ENCODE data around the gene COL4A2.

Gene COL4A2

DNA sequence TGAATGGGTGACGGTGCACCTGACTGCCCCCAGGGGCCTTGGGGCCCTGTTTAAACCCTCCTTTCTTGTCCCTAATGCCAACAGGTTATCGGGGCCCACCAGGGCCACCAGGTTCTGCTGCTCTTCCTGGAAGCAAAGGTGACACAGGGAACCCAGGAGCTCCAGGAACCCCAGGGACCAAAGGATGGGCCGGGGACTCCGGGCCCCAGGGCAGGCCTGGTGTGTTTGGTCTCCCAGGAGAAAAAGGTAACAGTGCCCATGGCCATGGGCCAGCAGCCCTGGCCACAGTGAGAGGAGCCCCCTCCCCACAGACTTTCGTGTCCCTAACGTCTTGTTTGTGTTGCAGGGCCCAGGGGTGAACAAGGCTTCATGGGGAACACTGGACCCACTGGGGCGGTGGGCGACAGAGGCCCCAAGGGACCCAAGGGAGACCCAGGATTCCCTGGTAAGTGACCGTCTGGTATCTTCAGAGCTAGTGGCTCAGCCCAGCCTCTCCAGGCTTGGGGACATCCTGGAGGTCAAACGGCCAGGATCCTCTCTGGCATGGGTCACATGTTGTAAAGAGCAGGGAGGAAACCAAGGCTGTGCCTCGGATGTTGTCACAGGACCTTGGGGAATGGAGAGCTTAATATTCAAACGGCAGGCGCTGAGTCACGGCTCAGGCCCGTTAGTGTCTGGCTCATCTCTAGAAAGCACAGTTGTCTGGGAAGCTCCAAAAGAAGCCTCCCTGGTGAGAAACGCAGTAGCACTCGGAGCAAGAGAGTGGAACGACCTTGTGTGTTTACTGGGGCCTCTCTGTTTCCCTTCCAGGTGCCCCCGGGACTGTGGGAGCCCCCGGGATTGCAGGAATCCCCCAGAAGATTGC, 196.2 kb downstream of the COL4A2 start:
- no peak overlapping the region for H3K27ac ChIP-seq
- ChIA-PET POLR2A (ENCODE audit: low non-redundant PET) (no interaction called here), CTCF (interaction anchor here (0.6 kb wide), 1 partner anchor 116 kb away, joined by 3 read pairs; no protein-coding TSS in a partner anchor)
- no peak for DNase-seq (ENCODE audit: low spot score)
- TF ChIP-seq, protein P1, sequence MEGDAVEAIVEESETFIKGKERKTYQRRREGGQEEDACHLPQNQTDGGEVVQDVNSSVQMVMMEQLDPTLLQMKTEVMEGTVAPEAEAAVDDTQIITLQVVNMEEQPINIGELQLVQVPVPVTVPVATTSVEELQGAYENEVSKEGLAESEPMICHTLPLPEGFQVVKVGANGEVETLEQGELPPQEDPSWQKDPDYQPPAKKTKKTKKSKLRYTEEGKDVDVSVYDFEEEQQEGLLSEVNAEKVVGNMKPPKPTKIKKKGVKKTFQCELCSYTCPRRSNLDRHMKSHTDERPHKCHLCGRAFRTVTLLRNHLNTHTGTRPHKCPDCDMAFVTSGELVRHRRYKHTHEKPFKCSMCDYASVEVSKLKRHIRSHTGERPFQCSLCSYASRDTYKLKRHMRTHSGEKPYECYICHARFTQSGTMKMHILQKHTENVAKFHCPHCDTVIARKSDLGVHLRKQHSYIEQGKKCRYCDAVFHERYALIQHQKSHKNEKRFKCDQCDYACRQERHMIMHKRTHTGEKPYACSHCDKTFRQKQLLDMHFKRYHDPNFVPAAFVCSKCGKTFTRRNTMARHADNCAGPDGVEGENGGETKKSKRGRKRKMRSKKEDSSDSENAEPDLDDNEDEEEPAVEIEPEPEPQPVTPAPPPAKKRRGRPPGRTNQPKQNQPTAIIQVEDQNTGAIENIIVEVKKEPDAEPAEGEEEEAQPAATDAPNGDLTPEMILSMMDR (conservative IDR thresholded peaks at IDR 0.05; ENCODE audit: low read depth) = no peak

DNA sequence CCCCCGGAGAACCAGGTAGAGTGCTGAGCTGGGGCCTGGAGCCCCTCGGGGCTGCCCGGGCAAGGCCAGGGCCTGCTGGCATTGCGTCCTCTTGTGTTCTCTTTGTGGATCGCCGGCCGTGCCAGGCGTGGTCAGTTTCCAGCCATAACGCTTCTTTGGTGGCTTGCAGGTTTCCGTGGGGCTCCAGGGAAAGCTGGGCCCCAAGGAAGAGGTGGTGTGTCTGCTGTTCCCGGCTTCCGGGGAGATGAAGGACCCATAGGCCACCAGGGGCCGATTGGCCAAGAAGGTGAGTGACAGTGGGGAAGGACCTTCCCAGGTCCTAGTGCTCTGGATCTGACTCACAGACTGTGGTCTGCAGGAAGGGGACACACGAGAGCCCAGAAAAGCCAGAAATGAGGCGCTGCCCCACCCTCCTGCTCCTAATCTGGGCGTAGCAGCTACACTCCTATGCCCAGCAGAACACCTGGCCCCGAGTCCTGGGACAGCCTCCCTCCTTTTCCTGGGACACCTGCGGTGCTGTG, 197.0 kb downstream of the COL4A2 start:
- H3K27ac ChIP-seq = no peak overlapping the region; the same call in 1 of the 2 replicates
- CTCF ChIA-PET = no interaction called here
- TF ChIP-seq, protein P1 (conservative IDR thresholded peaks at IDR 0.05; ENCODE audit: low read depth) = no peak
- DNase-seq (ENCODE audit: low spot score) = no peak
- POLR2A ChIA-PET (ENCODE audit: low non-redundant PET) = no interaction called here

DNA sequence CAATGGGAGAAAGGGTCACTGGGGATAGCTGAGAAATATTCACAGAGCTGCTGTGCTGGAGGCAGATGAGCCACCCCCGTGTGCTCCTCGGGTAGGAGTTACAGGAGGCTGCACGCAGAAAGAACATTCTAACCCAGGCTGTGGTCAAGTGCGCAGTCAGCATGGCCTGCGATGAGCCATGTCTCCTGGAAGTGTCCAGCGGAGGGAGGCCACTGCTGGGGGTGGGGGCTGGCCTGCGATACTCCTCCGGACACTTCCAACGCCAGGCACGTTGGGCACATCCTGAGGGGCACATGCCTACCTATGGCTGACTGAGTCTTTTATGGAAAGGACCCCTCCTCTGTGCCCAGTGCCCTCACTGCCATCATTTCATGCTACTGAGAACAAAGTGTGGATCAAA, 198.5 kb downstream of the COL4A2 start:
- no peak overlapping the region for H3K27ac ChIP-seq
- TF ChIP-seq, protein P1 (conservative IDR thresholded peaks at IDR 0.05; ENCODE audit: low read depth) = no peak
- ChIA-PET CTCF (no interaction called here), POLR2A (ENCODE audit: low non-redundant PET) (no interaction called here)
- DNase-seq (ENCODE audit: low spot score) = no peak

DNA sequence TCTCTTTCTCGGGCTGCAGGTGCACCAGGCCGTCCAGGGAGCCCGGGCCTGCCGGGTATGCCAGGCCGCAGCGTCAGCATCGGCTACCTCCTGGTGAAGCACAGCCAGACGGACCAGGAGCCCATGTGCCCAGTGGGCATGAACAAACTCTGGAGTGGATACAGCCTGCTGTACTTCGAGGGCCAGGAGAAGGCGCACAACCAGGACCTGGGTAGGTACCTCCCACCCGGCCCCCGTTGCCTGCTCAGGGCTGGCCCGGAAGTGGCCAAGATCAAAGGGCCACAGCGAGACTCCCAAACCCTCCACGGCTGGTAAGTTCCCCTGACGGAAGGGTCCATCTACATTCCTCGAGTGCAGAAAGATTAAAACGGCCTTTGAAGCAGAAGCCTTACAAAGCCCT, 199.3 kb downstream of the COL4A2 start:
- no peak for DNase-seq (ENCODE audit: low spot score)
- ChIA-PET POLR2A (ENCODE audit: low non-redundant PET) (no interaction called here), CTCF (no interaction called here)
- H3K27ac ChIP-seq = peak overlapping the region; percentile 63
- TF ChIP-seq, protein P1 (conservative IDR thresholded peaks at IDR 0.05; ENCODE audit: low read depth) = no peak

DNA sequence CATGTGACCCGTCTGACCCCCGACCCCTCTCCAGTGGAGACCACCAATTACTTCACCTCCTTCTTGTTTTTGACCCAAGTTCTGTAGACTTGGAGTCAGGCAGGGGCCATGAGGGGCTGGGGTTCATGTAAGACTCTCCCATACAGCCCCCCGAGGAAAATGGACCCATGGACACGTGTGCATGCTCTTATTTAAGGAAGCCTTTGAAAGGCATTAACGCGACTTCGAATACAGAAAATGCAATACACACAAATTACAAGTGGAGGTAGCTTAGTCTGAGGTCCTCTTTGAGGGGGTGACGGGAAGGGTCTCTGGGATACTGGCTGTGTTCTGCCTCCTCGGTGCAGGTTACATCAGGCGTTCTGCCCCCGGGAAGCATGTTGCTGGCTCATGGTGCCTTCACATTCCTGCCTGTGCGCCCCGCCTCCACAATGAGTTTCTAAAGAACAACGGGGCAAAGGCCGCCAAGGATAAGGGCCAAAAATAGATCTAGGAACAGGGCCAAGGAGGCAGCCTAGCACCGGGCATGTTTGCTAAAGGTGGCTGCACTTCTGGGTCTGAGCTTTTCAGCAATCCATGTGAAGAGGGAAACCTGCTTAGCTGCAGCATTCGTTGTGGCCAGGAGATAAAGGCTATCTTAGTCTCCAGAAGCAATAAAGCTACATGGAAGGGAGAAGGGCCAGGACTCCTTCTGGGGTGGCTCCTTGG, 199.9 kb downstream of the COL4A2 start:
- peak; percentile 41 for DNase-seq (ENCODE audit: low spot score)
- CTCF ChIA-PET = no interaction called here
- peak overlapping the region; percentile 63 for H3K27ac ChIP-seq
- TF ChIP-seq, protein P1 (conservative IDR thresholded peaks at IDR 0.05; ENCODE audit: low read depth) = no peak
- POLR2A ChIA-PET (ENCODE audit: low non-redundant PET) = no interaction called here

DNA sequence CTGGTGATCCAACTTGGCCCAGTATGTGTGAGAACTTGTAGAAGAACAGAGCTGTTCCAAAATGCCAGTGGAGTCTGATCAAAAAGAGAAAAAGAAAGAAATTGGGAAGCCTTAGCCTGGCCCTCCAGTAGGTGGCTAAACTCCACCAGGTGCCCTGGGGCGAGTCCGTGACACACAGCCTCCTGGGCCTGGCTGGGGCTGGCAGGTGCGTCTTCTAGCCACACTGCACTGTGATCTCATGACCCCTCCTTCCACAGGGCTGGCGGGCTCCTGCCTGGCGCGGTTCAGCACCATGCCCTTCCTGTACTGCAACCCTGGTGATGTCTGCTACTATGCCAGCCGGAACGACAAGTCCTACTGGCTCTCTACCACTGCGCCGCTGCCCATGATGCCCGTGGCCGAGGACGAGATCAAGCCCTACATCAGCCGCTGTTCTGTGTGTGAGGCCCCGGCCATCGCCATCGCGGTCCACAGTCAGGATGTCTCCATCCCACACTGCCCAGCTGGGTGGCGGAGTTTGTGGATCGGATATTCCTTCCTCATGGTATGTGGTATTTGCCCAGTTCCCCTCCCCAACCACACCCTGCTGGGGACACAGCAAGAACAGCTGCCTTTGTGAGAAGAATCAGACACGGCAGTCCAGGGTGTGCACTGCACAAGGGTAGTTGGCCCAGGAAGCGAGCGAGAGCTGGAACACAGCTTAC, 200.7 kb downstream of the COL4A2 start:
- POLR2A ChIA-PET (ENCODE audit: low non-redundant PET) = no interaction called here
- CTCF ChIA-PET = interaction anchor here (0.7 kb wide), 1 partner anchor 79 kb away, joined by 4 read pairs; no protein-coding TSS in a partner anchor
- peak; percentile 14 for DNase-seq (ENCODE audit: low spot score)
- peak overlapping the region; percentile 63 for H3K27ac ChIP-seq
- TF ChIP-seq, protein P1 (conservative IDR thresholded peaks at IDR 0.05; ENCODE audit: low read depth) = no peak

Data from RWPE1 (cell line).